Retinal pigment epithelial cell (primary cell): Measurements from ENCODE around the gene PHLPP2.
"Not testable (repeated sequence)": the region's sequence is repeated elsewhere in the genome, so short reads cannot be mapped to it uniquely, and the experiment has no call there.

Experiments
- DNase-seq: peaks from one replicate; pipeline ENCODE4 v3.0.0-alpha.2; 2010; ENCODE audit warnings: low read depth
- H3K4me3 ChIP-seq: 2 replicates; pipeline ENCODE4 v1.5.1; 2011; ENCODE audit warnings: mild to moderate bottlenecking, low read length, control low read depth, moderate library complexity
- TF ChIP-seq, protein P1 (sequence below): conservative IDR thresholded peaks from 2 replicates; pipeline ENCODE4 v1.5.1; 2011; ENCODE audit warnings: low read depth, low read length, control low read depth, inconsistent platforms

PHLPP2 gene

DNA sequence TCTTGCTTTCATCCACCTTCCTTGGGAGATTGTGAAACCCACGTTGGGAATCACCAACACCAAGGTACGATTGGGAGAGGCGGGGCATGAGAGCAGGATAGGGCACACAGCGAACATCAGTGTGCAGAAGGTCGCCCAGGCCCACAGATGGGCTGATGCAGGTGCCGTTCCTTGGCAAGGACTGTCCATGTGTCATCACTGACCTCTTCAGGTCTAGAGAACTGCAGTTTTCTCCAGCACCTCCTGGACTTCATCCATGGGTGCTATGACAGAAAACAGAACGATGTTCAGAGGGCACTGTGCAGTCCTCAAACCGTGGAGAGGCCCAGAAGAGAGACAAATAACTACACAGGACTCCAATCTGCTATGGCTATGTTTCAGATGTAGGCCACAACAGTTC lies 123.7 kb downstream of the PHLPP2 start:
- TF ChIP-seq, protein P1, sequence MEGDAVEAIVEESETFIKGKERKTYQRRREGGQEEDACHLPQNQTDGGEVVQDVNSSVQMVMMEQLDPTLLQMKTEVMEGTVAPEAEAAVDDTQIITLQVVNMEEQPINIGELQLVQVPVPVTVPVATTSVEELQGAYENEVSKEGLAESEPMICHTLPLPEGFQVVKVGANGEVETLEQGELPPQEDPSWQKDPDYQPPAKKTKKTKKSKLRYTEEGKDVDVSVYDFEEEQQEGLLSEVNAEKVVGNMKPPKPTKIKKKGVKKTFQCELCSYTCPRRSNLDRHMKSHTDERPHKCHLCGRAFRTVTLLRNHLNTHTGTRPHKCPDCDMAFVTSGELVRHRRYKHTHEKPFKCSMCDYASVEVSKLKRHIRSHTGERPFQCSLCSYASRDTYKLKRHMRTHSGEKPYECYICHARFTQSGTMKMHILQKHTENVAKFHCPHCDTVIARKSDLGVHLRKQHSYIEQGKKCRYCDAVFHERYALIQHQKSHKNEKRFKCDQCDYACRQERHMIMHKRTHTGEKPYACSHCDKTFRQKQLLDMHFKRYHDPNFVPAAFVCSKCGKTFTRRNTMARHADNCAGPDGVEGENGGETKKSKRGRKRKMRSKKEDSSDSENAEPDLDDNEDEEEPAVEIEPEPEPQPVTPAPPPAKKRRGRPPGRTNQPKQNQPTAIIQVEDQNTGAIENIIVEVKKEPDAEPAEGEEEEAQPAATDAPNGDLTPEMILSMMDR = no peak
- no peak for DNase-seq
- H3K4me3 ChIP-seq = no peak overlapping the region

DNA sequence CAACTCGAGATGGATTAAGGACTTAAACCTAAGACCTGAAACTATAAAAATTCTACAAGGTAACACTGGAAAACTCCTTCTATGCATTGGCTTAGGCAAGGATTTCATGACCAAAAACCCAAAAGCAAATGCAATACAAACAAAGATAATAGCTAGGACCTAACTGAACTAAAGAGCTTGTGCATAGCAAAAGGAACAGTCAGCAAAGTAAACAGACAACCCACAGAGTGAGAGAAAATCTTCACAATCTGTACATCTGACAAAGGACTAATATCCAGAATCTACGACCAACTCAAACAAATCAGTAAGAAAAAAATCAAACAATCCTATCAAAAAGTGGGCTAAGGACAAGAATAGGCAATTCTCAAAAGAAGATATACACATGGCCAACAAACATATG lies 126.1 kb downstream of the PHLPP2 start:
- H3K4me3 ChIP-seq, DNase-seq: not testable (repeated sequence)

DNA sequence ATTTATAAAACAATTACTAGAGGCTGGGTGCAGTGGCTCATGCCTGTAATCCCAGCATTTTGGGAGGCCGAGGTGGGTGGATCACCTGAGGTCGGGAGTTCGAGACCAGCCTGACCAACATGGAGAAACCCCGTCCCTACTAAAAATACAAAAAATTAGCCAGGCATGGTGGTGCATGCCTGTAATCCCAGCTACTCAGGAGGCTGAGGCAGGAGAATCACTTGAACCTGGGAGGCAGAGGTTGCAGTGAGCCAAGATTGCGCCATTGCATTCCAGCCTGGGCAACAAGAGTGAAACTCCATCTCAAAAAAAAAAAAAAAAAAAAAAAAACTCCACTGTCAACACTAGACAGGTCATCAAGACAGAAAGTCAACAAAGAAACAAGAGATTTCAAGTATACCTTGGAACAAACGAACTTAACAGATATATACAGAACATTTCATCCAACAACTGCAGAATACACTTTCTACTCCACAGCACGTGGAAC lies 129.1 kb downstream of the PHLPP2 start:
- not testable (repeated sequence) for DNase-seq, H3K4me3 ChIP-seq
